Choroid plexus epithelial cell (primary cell): ENCODE results near the gene DPM2.

Experiments used
- DNase-seq: peaks from one replicate; pipeline ENCODE4 v3.0.0-alpha.2; 2010; ENCODE audit warnings: low read depth
- H3K4me3 ChIP-seq: 2 replicates; pipeline ENCODE4 v1.5.1; 2011; ENCODE audit warnings: low read depth, mild to moderate bottlenecking, control low read depth, low read length, moderate library complexity
- TF ChIP-seq, protein P1 (sequence below): conservative IDR thresholded peaks from 2 replicates; pipeline ENCODE4 v1.5.1; 2011; ENCODE audit warnings: low read depth, mild to moderate bottlenecking, control low read depth, inconsistent platforms, low read length, moderate library complexity

Gene DPM2

DNA sequence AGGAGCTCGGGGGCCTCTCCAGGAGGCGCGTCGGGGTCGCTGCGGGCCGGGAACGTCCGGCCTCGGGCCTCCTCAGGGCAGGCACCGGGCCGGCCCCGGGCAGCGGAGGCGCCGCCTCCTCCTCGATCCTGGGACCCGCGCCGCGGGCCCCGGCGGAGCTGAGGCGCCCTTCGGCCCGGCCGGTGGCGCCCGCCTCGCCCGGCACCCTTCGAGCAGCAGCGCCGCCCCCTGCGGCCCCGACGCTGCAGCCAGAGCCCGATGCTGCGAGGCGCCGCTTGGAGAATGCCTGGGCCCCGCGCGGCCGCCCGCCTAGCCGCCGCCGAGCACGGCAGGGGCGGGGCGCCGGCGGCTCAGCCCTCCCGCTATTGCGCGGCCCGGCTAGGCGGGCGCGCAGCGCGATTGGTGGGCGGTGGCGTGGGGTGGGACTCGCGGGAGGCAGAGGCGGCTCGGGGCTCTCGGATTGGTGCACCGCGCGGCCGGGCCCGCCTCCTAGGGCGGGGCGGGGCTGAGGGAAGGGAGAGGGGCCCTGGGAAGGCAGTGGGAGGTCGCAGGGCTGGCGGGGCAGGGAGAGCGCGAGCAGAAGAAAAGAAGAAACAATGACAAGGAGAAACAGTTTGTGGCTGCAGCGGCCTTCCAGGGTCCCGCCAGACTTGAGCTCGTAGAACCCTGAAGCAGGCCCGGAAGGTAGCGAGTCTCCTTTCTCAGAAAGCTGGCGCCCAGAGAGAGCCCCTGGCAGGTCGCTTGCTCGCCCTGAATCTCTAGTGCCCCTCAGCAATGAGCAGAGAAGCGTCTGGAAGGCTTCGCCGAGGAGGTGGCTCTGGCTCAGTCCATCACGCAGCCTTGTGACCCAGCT is 43.3 kb upstream of the DPM2 start, which contains the start of gene EEIG1:
Gene EEIG1 (minus strand): TSS at position 284 of the 853 bp plus-strand sequence. CDS start 852 bp downstream, outside the sequence.
- H3K4me3 ChIP-seq, result peak within 1 kb of the TSS; percentile 69
- DNase-seq, result peak; percentile 91
- TF ChIP-seq, protein P1, sequence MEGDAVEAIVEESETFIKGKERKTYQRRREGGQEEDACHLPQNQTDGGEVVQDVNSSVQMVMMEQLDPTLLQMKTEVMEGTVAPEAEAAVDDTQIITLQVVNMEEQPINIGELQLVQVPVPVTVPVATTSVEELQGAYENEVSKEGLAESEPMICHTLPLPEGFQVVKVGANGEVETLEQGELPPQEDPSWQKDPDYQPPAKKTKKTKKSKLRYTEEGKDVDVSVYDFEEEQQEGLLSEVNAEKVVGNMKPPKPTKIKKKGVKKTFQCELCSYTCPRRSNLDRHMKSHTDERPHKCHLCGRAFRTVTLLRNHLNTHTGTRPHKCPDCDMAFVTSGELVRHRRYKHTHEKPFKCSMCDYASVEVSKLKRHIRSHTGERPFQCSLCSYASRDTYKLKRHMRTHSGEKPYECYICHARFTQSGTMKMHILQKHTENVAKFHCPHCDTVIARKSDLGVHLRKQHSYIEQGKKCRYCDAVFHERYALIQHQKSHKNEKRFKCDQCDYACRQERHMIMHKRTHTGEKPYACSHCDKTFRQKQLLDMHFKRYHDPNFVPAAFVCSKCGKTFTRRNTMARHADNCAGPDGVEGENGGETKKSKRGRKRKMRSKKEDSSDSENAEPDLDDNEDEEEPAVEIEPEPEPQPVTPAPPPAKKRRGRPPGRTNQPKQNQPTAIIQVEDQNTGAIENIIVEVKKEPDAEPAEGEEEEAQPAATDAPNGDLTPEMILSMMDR, result no peak

DNA sequence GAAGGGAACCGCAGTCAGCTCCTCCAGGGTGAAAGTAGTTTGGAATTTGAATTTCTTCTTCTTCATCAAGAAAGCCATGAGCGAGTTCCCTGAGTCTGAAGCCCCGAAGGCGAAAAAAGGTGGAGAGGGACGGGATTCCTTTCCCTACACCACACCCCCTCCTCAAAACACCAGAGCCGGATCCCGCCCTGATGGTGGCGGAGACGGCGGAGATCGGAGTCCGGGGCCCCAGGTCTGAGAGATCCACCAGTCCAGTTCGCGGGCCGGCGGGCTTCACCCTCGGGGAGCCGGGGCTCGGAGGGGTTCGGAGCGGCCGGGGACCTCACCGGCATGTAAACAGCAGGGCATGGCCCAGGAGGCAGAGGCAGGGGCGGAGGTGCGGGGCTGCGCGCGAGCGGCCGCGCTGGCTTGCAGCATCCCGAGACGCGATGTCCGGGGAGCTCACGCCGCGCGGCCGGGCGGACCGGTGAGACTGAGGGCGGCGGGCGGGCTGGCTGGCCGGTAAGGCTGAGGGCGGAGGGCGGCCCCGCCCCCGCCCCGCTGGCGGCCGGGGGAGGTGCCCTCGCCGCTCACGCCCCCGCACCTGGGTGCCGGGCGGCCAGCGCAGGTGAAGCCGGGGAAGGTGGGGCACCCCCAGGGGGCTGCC is 42.5 kb upstream of the DPM2 start:
- TF ChIP-seq, protein P1, result no peak
- peak; percentile 18 for DNase-seq

GRCh38 chr9:127979333-127980059 is 41.8 kb upstream of the DPM2 start:
- DNase-seq, result peak; percentile 33
- TF ChIP-seq, protein P1, result no peak
- peak overlapping the region; percentile 69 for H3K4me3 ChIP-seq

More for the DNA sequence above, 42.5 kb upstream of the DPM2 start:
- H3K4me3 ChIP-seq, result peak overlapping the region; percentile 69

DNA sequence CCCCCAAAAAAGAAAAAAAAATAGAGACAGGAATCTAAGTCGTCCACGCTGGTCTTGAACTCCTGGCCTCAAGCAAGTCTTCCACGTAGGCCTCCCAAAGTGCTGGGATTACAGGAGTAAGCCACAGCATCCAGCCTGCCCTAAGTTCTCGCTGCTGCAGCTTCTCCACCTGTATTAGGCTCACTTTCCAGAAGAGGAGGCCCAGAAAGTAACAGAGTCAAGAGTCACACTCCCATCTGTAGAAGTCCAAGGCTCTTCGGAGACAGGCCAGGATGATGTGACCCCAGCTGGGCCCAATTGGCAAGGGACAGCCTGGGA is 41.3 kb upstream of the DPM2 start:
- peak overlapping the region; percentile 69 for H3K4me3 ChIP-seq
- TF ChIP-seq, protein P1, result no peak
- no peak for DNase-seq

GRCh38 chr9:127977884-127978647 is 40.4 kb upstream of the DPM2 start:
- peak; percentile 93 for DNase-seq
- H3K4me3 ChIP-seq, result peak overlapping the region; percentile 69
- TF ChIP-seq, protein P1, result peak; percentile 11
